Cardiac fibroblast (primary cell): ENCODE measurements around the gene TMEM255B.
"Not testable (repeated sequence)": the region's sequence is repeated elsewhere in the genome, so short reads cannot be mapped to it uniquely, and the experiment has no call there.

Experiments used
- DNase-seq, 2 donors: peaks; one replicate each; pipeline versions ENCODE4 v3.0.0 to v3.0.0-alpha.2; 2010; ENCODE audit warnings: low read depth in 2 of 2
- H3K4me3 ChIP-seq, 2 donors: replicated peaks in 1 of 2; 1 replicate in 1 of 2; 2 replicates in 1 of 2; pipeline ENCODE4 v1.5.1; 2011; ENCODE audit warnings: low read depth in 2 of 2, low read length in 2 of 2, mild to moderate bottlenecking in 2 of 2, moderate library complexity in 1 of 2
- CTCF ChIP-seq: IDR thresholded peaks from one replicate; pipeline ENCODE4 v1.5.1; 2011; ENCODE audit warnings: low read depth, mild to moderate bottlenecking, low read length, inconsistent platforms

The TMEM255B gene

GRCh38 chr13:113820813-113821651 lies 62.0 kb downstream of the TMEM255B start:
- peak; percentile 93 to 97 for DNase-seq
- H3K4me3 ChIP-seq, result peak overlapping the region in 1 of 2 donors; percentile 24
- peak; percentile 21 for TF ChIP-seq CTCF

GRCh38 chr13:113821847-113822246 lies 62.8 kb downstream of the TMEM255B start:
- no peak for TF ChIP-seq CTCF
- no peak overlapping the region for H3K4me3 ChIP-seq
- DNase-seq, result no peak

- no peak for TF ChIP-seq CTCF
- no peak for DNase-seq
- H3K4me3 ChIP-seq, result no peak overlapping the region
Measured at GRCh38 chr13:113822266-113822665, 63.2 kb downstream of the TMEM255B start.

- TF ChIP-seq CTCF, result no peak
- no peak for DNase-seq
- no peak overlapping the region for H3K4me3 ChIP-seq
Measured at GRCh38 chr13:113822956-113823744, 64.1 kb downstream of the TMEM255B start.

GRCh38 chr13:113823771-113824170 lies 64.7 kb downstream of the TMEM255B start:
- no peak for DNase-seq
- no peak for TF ChIP-seq CTCF
- no peak overlapping the region for H3K4me3 ChIP-seq

- TF ChIP-seq CTCF, result no peak
- DNase-seq, result no peak
- no peak overlapping the region for H3K4me3 ChIP-seq
Measured at GRCh38 chr13:113825841-113826240, 66.8 kb downstream of the TMEM255B start.

GRCh38 chr13:113826446-113826845 lies 67.4 kb downstream of the TMEM255B start:
- not testable (repeated sequence) for DNase-seq, H3K4me3 ChIP-seq
